NCI-H1048 (cell line): ENCODE data around the gene ATP13A1.

Experiments
- DNase-seq: peaks from one replicate; lab custom pipeline; 2025; lab: John Stamatoyannopoulos, UW

Gene ATP13A1

DNA sequence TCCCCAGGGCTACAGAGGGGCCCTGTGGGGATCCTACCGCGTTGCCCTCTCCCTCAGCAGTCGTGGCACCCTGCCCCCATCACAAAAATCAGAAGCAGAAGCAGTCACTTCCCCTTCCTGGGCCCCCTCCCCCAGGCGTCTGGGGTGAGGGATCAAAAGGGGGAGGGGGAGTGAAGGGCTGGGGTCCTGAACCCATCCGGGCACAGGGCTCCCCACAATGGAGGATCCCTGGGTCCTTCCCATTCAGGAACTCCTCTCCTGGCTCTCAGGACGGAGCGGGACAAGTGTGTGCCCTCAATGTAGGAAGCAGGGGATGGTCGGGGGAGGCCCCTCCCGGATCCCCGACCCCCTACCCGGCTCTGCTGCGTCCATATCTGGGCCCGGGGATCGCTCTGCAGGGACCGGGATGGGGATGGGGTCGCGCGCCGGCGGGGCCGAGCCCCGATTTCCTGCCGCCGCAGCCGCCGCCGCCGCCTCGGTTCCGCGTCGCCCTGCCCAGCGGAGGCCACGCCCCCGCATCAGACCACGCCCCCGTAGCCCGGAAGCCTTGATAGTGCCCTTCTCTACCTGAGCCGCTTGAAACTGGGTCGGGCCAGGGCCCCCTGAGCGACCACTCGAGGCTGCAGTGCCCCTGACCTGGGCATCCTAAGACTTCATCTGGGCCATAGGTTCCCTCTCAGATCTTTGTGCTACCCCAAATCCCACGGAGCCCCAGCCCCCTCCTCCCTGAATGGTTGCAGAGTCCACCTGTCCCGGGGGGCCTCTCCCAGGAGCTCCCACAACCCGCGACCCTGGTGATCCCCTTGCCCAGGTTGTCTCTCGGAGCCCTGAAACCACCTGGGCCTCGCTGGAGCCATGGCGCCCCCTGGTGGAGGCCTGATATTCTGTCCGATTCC lies 20.1 kb downstream of the ATP13A1 start, which contains the start of gene GMIP:
TSS of gene GMIP (minus strand) at position 500 of the 896 bp plus-strand sequence. CDS start at position 372, 128 bp downstream.
- peak; percentile 30 for DNase-seq

DNA sequence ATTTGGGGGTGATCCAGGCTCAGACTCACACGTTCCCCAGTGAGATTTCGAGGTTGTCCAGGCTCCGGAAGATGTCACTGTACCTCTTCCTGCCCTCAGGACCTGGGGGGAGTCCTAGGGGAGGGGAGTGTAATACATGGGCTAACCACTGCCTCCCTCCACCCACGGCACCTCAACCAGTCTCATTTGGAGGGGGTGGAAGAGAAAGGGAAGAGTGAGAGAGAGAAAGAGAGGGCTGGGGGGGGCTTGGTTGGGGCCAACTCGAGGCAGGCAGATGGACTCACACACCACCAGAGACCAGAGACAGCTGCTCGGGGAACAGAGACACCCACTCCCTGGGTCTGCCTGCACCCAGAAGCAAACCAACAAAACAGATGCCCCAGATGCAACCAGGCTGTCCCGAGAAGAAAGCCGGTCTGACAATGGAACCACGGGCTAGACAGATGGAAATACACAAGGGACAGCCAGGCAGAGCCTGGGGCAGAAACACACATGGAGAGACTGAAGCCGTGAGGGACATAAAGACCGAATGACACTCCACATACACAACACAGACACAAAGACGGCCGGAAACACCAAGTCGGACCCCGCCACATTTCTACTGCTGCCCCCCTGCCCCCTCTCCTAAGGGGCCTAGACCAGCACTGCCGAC lies 20.8 kb downstream of the ATP13A1 start:
- DNase-seq = no peak

DNA sequence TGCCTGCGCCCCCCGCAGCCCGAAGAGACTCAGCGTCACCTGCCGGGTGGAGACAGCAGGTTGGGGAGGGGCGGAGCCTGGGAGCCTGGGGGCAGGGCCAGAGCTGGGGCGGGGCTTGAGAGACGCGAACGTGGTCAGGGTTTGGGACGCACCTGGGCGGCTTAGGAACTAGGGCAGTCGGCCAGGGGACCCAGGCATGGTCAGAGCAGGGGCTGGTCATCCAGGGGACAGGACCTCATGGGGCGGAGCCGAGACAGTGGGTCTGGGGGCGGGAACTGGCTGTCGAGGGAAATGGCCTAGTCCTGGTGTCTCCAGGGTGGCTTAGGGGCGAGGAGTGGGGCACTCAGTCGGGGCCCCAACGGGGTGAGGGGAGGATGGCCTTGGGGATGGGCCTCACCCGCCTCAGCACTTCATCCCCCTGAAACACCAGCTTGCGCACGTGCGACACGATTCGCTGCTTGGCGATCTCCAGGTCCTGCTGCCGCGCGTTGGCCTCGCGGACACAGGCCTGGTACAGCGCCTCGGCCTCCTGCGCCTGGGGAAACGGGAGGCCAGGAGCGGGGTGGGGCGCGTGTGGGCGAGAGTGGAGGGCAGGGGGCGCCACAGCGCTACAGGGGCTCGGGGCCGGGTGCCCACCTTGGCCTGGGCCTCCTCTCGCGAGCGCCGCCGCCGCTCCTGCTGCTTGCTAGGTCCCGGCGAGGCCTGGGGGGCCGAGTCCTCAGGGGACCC lies 25.8 kb downstream of the ATP13A1 start:
- no peak for DNase-seq

GRCh38 chr19:19637186-19637522 lies 26.3 kb downstream of the ATP13A1 start:
- no peak for DNase-seq

DNA sequence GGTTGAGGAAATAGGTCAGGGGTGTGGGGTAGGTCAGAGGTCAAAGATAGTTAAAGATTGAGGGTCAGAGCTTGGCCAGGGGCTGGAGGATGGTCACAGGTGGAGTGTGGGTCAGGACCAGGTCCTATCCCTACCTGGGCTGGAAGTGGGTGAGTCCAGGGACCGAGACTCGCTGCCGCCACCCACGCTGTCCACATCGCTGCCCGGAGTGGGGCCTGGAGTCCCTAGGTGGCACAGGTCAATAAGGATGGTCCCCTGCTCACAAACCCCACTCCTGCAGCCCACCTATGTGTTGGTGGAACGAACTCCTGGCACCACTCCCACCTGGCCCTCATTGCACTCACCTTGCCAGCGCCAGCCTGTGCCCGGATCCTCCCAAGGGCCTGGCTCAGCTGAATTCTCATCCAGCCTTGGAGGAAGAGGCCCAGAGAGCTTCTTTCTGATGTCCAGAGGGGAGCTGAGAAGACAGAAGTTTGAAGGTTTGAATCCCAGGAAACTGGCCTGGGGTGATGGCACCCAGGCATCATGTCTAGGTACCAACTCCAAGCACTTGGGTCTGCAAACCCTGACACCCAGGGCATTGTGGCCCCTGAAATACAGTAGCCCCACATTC lies 26.8 kb downstream of the ATP13A1 start:
- DNase-seq = no peak

DNA sequence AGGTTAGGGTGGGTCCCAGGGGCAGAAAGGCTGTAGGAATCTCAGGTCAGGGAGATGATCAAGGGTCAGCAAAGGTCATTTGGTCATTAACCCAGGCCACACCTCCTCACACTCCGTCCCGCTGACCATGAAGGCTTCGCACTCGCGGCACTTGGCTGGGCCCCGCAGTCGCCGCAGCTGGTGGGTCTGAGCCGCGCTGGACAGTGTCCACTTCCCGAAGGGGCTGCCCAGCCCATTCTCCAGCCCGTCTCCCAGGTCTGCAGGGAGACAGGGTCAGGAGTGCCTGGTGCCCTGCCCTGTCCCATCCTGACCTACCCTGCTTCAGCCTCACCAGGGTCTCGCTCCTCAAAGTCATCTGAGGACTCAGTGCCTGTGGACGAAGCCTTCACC lies 28.2 kb downstream of the ATP13A1 start:
- no peak for DNase-seq

GRCh38 chr19:19634516-19635312 lies 28.8 kb downstream of the ATP13A1 start:
- DNase-seq = no peak

GRCh38 chr19:19633711-19634515 lies 29.6 kb downstream of the ATP13A1 start:
- DNase-seq = no peak

GRCh38 chr19:19632661-19633060 lies 30.8 kb downstream of the ATP13A1 start:
- no peak for DNase-seq

DNA sequence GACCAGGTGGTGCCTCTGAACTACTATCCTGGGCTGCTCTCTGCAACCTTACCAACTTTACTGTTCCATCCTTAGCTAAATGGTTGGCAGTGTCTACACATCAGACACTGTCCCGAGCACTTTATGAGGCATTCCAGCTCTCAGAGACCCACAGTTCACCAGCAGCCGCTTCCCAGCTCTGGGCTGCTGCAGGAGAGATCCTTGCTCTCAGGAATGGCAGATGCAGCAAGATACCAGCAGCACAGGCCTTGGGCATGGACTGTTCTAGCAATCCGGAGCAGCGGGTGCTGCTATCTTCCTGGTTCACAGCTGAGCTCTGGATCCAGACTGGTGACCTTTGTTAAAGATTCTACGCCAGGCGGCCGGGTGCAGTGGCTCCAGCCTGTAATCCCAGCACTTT lies 32.1 kb downstream of the ATP13A1 start:
- no peak for DNase-seq

DNA sequence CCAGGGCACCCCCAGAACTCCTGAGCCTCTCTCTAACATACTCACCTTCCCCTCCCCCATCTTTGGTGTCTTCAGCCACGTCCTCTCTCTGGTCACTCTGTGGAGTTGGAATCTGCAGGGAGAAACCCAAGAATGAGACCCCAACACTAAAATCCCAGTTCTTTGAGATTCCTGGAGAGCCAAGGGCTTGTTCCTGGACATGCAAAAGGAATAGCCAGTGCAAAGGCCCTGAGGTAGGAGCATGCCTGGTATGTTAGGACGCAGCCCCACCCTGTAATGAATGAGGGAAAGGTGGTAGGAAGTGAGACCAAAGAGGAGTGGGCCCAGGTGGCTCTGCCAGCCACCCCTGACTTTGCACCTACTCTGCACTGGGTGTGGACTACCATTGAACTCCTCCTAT lies 33.0 kb downstream of the ATP13A1 start:
- DNase-seq = no peak

GRCh38 chr19:19630062-19630414 lies 33.4 kb downstream of the ATP13A1 start:
- no peak for DNase-seq

DNA sequence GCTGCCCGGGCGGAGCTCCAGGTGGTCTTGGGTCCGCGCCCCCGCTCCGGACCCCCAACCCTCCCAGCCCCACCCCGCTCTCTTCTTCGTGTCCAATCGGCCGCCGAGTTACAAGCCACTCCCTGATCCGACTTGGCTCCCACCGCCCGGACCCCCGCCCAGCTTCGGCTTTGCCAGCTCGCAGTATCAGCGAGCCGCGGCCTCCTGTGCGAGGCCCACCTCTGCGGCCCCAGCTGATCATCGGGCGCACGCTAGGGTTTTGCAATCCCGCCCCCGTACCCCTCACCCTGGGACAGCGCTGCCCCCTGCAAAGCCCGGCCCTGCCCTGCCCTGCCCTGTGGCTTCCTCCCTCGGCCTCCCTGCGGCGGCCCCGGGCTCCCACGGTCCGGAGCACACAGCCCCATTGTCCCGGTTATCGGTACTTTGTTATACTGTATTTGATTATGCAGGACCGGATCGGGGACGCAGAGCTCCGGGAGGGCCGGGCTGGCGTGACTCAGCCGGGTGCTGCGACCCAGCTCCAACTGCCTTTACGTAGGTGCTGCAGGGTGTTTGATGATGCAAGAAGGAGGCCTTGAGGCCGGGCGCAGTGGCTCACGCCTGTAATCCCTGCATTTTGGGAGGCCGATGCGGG lies 34.9 kb downstream of the ATP13A1 start:
- peak; percentile 37 for DNase-seq

DNA sequence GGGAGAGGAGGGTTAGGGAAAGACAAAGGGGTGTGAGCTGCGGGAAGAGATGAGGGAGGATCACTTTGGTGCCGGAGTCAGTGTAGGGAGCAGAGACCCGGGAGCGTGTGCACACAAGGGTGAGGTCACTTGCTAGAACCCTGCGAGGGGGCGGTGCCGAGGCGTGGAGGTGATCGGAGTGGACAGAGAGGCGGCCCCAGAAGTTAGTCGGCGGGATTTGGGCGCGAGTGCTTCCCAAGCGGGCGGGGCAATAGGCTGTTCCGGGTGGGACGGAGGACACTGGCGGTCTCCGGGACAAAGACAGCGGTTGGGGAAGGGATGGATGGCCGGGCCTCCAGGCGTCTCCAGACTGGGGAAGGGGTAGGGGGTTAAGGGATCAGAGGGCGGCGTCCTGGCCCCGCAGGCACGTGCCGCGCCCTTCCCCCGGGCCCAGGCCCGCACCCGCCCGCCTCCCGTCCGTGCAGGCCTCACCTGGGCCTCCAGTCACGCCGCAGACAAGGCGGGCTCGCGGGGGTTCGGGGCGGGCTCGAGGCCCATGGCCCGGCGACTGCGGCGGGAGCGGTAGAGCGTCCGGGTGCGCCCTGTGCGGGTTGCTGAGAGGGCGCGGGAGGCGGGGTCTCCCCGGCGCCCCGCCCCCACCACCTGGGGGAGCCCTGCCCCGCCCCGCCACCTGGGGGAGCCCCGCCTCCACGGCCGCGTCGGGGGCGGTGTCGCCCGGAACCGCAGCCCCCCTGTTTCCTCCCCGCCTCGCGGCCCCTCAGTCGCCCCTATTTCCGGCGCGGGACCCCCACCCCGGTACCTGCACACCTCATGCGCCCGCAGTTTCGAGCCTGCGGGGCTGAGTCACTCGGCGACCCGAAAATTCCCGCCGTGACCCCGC lies 35.6 kb downstream of the ATP13A1 start, which contains the start of gene LPAR2:
TSS of gene LPAR2 (minus strand) at position 600 of the 880 bp plus-strand sequence. CDS start 945 bp downstream, outside the sequence.
- DNase-seq = peak; percentile 33

- DNase-seq = no peak
Observed at GRCh38 chr19:19626516-19627472, 36.7 kb downstream of the ATP13A1 start.

GRCh38 chr19:19624032-19624570 lies 39.4 kb downstream of the ATP13A1 start:
- no peak for DNase-seq

GRCh38 chr19:19623383-19623782 lies 40.1 kb downstream of the ATP13A1 start:
- no peak for DNase-seq

DNA sequence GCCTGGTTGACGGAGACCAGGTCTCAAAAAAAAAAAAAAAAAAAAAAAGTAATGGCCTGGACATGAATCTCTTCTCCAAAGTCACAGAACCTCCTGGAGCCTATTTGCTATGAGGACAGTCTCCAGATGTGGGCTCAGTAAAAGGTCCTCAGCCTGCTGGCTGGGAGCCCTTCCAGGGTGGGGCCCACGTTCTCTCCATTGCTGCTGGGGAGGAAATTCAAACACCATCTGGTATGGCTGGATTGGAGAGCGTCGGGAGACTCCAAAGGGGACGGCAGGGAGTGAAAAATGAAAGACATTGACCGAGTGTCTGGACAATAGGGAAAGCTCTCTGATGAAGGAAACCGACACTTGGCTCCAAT lies 43.6 kb downstream of the ATP13A1 start:
- no peak for DNase-seq
